ENCODE measurements around the gene TM9SF1. TPM values are rescaled to one million over a fixed set of nuclear protein-coding genes. Genes with fewer than 3 reads are reported as not detected.

The TM9SF1 gene
- total and polyA plus RNA-seq, 4 donors, result 30.7 to 62.9 (median 36.7) TPM

DNA sequence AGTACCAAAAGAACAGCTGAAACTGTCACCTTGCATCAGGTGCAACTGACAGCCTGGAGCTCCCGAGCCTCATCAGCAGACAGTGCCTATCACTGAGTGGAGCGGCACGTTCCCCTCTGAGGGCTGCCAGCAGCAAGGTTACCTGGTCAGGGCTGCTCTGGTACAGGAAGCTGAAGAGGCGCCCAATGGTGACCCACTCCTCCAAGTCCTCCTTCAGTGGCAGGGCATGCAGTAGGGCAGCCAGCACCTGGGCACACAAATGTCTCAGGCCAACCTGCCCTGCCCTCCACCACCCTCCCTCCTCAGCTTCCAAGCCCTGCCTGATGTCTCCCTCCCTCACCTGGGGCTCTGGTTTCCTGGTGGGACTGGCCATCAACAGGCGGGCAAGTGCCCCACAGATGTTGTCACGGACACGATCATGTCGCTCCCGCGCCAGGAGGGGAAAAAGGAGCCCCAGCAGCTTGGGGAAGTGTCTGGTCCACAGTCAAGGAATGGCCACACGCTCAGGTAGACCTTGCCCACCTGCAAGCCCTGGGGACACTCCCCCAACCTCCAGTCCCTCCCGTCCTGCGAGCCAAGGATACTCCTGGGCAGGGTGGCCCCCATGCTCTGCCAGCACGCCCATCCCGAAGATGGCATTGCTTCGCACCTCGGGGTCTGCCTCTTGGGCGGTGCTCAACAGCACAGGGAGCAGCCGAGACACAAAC lies 13.7 kb downstream of the TM9SF1 start:
- WGBS (ENCODE audit: insufficient coverage), result 96% methylated on average over 17 of the region's 19 CpGs
- no peaks in the 10 kb centered on the region for H3K27me3 ChIP-seq (ENCODE audit: control insufficient read depth, insufficient read depth, low read length)
- no peak overlapping the region for H3K4me3 ChIP-seq (ENCODE audit: low read depth, low read length)
- H3K27ac ChIP-seq (ENCODE audit: low read depth, low read length), result no peak overlapping the region
- DNase-seq (ENCODE audit: low read depth in 4 of 6, low spot score in 6 of 6), result no peak
- H3K9me3 ChIP-seq (ENCODE audit: control insufficient read depth, insufficient read depth, low read length), result no peaks in the 10 kb centered on the region
- H3K36me3 ChIP-seq (ENCODE audit: control insufficient read depth, insufficient read depth, low read length), result peaks cover 98% of the 10 kb centered on the region
- peaks cover 8% of the 10 kb centered on the region for H3K4me1 ChIP-seq (ENCODE audit: control insufficient read depth, insufficient read depth, low read length)

DNA sequence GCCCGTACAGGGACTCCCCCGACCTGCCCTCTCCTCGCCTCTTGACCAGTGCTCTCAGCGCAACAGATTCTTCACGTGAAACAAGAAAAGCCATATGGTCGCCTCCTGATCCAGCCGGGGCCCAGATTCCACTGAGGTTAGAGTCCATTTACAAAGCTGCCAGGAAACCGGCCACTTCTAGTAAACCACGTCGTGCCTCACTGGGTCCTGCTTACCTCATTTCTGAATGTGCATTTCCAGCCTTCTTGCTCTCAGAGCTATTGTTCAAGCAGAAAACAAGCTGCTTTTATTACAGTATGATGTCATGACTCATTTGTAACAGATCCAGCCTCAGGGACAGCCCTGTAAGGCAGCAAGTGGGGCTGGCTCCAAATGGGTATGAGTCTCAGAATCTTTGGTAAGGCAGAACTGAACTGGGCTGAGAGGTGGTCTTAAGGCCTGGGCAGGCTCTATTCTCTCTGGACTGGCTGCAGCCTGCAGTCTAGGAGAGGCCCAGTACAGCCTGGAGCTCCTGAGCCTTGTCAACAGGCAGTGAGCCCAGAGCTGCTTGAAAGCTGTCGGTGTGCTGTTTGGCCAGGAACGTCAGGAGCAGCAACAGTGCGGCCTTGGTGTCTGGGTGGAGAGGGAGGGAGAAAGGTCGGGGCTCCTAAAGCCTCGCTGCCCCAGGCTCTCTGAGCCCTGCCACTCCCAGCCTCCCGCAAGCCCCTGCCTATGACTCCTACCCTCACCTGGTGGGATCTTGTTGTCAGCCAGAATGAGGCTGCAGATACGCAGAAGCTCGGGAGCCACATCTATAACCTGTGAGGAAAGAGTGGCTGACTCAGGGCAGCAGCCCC lies 15.1 kb downstream of the TM9SF1 start:
- Histone ChIP-seq H3K4me1 (ENCODE audit: control insufficient read depth, insufficient read depth, low read length) (peaks cover 8% of the 10 kb centered on the region), H3K9me3 (ENCODE audit: control insufficient read depth, insufficient read depth, low read length) (no peaks in the 10 kb centered on the region), H3K4me3 (ENCODE audit: low read depth, low read length) (no peak overlapping the region), H3K27me3 (ENCODE audit: control insufficient read depth, insufficient read depth, low read length) (no peaks in the 10 kb centered on the region), H3K27ac (ENCODE audit: low read depth, low read length) (no peak overlapping the region), H3K36me3 (ENCODE audit: control insufficient read depth, insufficient read depth, low read length) (peaks cover 98% of the 10 kb centered on the region)
- WGBS (ENCODE audit: insufficient coverage), result 62% methylated on average over 11 of the region's 18 CpGs
- DNase-seq (ENCODE audit: low read depth in 4 of 6, low spot score in 6 of 6), result no peak

DNA sequence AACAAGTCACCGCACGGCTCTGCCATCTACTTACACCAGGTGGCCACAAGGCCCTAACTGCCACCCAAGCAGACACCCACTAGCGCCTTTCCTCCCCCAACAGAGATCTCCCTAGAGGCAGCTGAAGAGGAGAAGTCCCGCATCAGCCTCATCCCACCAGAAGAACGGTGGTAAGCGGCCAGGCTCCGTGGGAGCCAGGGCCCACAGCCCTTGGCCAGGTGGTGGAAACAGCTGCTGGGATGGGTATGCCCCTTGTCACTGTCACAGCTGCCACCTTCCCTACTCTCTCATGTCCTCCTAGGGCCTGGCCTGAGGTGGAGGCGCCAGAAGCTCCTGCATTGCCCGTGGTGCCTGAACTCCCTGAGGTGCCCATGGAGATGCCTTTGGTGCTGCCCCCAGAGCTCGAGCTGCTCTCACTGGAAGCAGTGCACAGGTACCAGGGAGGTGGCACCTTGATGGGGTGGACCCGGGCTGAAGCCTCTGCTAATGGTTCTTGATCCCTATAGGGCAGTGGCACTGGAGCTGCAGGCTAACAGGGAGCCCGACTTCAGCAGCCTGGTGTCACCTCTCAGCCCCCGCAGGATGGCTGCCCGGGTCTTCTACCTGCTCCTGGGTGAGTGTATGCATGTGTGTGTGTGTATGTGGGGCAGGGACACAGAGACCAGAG lies 15.8 kb downstream of the TM9SF1 start:
- no peaks in the 10 kb centered on the region for H3K9me3 ChIP-seq (ENCODE audit: control insufficient read depth, insufficient read depth, low read length)
- peaks cover 95% of the 10 kb centered on the region for H3K36me3 ChIP-seq (ENCODE audit: control insufficient read depth, insufficient read depth, low read length)
- no peak for DNase-seq (ENCODE audit: low read depth in 4 of 6, low spot score in 6 of 6)
- H3K4me3 ChIP-seq (ENCODE audit: low read depth, low read length), result no peak overlapping the region
- no peak overlapping the region for H3K27ac ChIP-seq (ENCODE audit: low read depth, low read length)
- WGBS (ENCODE audit: insufficient coverage), result 89% methylated on average over 9 of the region's 14 CpGs
- H3K4me1 ChIP-seq (ENCODE audit: control insufficient read depth, insufficient read depth, low read length), result peaks cover 8% of the 10 kb centered on the region
- H3K27me3 ChIP-seq (ENCODE audit: control insufficient read depth, insufficient read depth, low read length), result no peaks in the 10 kb centered on the region

DNA sequence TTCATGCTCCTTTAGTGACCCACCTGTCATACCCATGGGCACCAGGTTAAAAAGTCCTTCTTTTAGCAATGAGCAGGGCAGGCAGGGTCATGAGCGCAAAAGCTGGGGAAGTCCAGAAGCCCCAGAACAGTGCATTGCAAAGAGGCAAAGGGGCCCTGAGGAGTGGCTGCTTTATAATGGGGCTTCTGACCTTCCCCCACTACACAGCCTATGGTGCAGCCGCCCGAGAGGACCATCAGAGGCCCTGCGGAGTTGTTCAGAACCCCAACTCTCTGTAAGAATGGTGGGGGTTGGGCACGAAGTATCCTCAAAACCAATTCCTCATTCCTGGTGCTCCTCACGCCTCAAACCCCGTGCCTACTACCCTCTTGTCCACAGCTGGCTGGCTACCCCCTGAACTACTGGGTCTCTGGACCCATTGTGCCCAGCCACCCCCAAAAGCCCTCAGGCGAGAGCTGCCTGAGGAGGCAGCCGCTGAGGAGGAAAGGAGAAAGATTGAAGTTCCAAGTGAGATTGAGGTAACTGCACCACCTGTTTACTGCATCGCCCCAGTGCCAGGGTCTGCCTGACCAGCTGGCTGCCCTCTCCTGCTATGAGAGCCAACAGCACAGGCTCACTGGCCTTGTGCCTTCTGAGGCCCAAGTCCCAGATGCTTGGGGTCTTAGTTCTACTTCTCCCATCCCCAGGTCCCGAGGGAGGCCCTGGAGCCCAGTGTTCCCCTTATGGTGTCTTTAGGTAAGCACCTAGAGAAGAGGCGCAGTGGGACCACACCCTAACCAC lies 16.7 kb downstream of the TM9SF1 start:
- H3K27ac ChIP-seq (ENCODE audit: low read depth, low read length), result no peak overlapping the region
- WGBS (ENCODE audit: insufficient coverage), result 100% methylated on average over 3 of the region's 12 CpGs
- H3K9me3 ChIP-seq (ENCODE audit: control insufficient read depth, insufficient read depth, low read length), result no peaks in the 10 kb centered on the region
- no peak overlapping the region for H3K4me3 ChIP-seq (ENCODE audit: low read depth, low read length)
- H3K27me3 ChIP-seq (ENCODE audit: control insufficient read depth, insufficient read depth, low read length), result no peaks in the 10 kb centered on the region
- H3K4me1 ChIP-seq (ENCODE audit: control insufficient read depth, insufficient read depth, low read length), result peaks cover 14% of the 10 kb centered on the region
- no peak for DNase-seq (ENCODE audit: low read depth in 4 of 6, low spot score in 6 of 6)
- peaks cover 95% of the 10 kb centered on the region for H3K36me3 ChIP-seq (ENCODE audit: control insufficient read depth, insufficient read depth, low read length)

DNA sequence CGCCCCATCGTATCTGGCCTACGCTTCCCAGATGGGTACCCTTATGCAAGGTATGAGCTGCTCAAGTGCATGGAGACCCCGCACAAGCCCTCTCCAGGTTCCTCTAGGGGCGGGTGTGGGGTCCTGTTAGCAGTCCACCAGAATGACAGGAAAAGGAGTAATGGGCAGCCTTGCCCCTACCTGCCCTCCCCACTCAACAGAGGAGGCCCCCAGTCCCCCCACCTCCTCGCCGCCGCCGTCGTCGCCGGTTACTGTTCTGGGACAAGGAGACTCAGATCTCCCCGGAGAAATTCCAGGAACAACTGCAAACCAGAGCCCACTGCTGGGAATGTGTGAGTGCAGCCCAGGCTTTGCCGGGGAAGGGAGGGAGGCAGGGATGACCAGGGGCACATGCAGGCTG lies 17.4 kb downstream of the TM9SF1 start:
- Histone ChIP-seq H3K36me3 (ENCODE audit: control insufficient read depth, insufficient read depth, low read length) (peaks cover 95% of the 10 kb centered on the region), H3K4me3 (ENCODE audit: low read depth, low read length) (no peak overlapping the region), H3K4me1 (ENCODE audit: control insufficient read depth, insufficient read depth, low read length) (peaks cover 21% of the 10 kb centered on the region), H3K9me3 (ENCODE audit: control insufficient read depth, insufficient read depth, low read length) (no peaks in the 10 kb centered on the region), H3K27ac (ENCODE audit: low read depth, low read length) (no peak overlapping the region), H3K27me3 (ENCODE audit: control insufficient read depth, insufficient read depth, low read length) (no peaks in the 10 kb centered on the region)
- DNase-seq (ENCODE audit: low read depth in 4 of 6, low spot score in 6 of 6), result no peak
- WGBS (ENCODE audit: insufficient coverage), result 89% methylated on average over 3 of the region's 14 CpGs

DNA sequence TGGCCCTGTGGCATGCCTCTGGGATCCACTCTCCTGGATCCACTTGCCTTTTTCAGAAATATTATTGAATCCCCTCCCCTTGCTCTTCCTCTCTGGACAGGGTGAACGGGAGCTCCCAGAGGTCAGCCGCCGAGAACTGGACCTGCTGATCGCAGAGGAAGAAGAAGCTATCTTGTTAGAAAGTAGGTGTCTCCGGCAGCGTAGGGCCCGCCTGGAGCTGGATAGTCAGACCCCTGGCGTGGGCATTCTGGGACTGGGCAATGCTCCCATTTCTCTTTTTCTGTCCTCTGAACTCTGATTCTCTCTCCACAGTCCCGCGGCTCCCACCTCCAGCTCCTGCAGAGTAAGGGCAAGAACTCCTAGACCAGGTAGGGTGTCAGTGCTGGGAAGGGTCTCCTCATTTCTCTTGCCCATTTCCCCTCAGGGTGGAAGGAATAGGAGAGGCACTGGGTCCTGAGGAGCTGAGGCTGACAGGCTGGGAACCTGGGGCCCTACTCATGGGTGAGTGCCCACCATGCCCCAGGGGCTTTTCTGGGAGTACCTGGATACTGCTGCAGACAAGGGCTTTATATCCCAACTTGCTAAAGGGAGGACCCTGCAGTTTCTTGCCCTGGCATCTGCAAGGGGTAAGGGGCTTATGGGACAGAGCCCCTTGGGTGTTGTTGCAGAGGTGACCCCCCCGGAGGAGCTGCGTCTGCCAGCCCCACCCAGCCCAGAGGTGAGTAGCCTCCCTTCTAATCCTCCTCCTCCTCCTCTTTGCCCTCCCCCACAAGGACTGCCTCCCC lies 18.0 kb downstream of the TM9SF1 start:
- H3K4me3 ChIP-seq (ENCODE audit: low read depth, low read length), result no peak overlapping the region
- no peaks in the 10 kb centered on the region for H3K9me3 ChIP-seq (ENCODE audit: control insufficient read depth, insufficient read depth, low read length)
- H3K27me3 ChIP-seq (ENCODE audit: control insufficient read depth, insufficient read depth, low read length), result no peaks in the 10 kb centered on the region
- 93% methylated on average over 3 of the region's 12 CpGs for WGBS (ENCODE audit: insufficient coverage)
- H3K36me3 ChIP-seq (ENCODE audit: control insufficient read depth, insufficient read depth, low read length), result peaks cover 92% of the 10 kb centered on the region
- no peak for DNase-seq (ENCODE audit: low read depth in 4 of 6, low spot score in 6 of 6)
- H3K4me1 ChIP-seq (ENCODE audit: control insufficient read depth, insufficient read depth, low read length), result peaks cover 27% of the 10 kb centered on the region
- H3K27ac ChIP-seq (ENCODE audit: low read depth, low read length), result no peak overlapping the region

DNA sequence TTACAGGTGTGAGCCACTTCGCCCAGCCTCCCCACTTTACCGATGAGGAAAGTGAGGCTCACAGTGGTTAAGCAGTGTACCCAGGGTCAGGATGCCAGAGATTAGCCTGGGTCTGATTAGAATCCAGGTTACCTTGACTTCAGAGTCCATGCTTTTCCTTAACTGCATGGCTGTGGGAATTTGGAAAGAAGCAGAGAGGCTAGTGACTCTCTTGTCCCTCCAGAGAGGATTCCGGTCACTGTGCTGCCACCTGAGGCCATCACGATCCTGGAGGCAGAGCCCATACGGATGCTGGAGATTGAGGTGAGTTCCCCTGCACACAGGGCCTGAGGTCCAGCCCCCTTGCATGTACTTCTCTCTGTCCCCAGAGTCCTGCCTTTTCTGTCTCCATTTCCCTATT lies 18.6 kb downstream of the TM9SF1 start:
- no peak for DNase-seq (ENCODE audit: low read depth in 4 of 6, low spot score in 6 of 6)
- H3K27me3 ChIP-seq (ENCODE audit: control insufficient read depth, insufficient read depth, low read length), result no peaks in the 10 kb centered on the region
- 89% methylated on average over 5 of the region's 5 CpGs for whole genome bisulfite sequencing (ENCODE audit: insufficient coverage)
- no peaks in the 10 kb centered on the region for H3K9me3 ChIP-seq (ENCODE audit: control insufficient read depth, insufficient read depth, low read length)
- H3K4me1 ChIP-seq (ENCODE audit: control insufficient read depth, insufficient read depth, low read length), result peaks cover 33% of the 10 kb centered on the region
- H3K27ac ChIP-seq (ENCODE audit: low read depth, low read length), result no peak overlapping the region
- H3K4me3 ChIP-seq (ENCODE audit: low read depth, low read length), result no peak overlapping the region
- H3K36me3 ChIP-seq (ENCODE audit: control insufficient read depth, insufficient read depth, low read length), result peaks cover 86% of the 10 kb centered on the region

DNA sequence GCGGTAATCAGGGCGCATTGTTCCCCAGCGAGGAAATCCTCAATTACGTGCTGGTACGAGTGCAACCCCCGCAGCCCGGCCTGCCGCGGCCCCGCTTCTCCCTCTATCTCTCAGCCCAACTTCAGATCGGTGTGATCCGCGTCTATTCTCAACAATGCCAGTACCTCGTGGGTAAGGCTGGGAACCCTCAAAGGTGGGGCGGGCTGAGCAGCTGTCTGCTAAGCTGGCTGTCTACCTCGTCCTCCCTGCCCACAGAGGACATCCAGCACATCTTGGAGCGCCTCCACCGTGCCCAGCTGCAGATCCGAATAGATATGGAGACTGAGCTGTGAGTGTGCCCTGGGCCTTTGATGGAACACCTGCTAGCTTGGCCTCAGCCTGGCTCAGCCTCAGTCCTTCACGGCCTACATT lies 22.4 kb downstream of the TM9SF1 start:
- Histone ChIP-seq H3K27me3 (ENCODE audit: control insufficient read depth, insufficient read depth, low read length) (no peaks in the 10 kb centered on the region), H3K36me3 (ENCODE audit: control insufficient read depth, insufficient read depth, low read length) (peaks cover 50% of the 10 kb centered on the region), H3K27ac (ENCODE audit: low read depth, low read length) (peak overlapping the region; percentile 79), H3K9me3 (ENCODE audit: control insufficient read depth, insufficient read depth, low read length) (no peaks in the 10 kb centered on the region), H3K4me3 (ENCODE audit: low read depth, low read length) (peak overlapping the region; percentile 79), H3K4me1 (ENCODE audit: control insufficient read depth, insufficient read depth, low read length) (peaks cover 34% of the 10 kb centered on the region)
- DNase-seq (ENCODE audit: low read depth in 4 of 6, low spot score in 6 of 6), result peak in 1 of 6 donors; percentile 53
- WGBS (ENCODE audit: insufficient coverage), result 23% methylated on average over 19 of the region's 20 CpGs

Data from spinal cord (tissue), 10 donors.